HL-60 (cell line): ENCODE results near the gene ARL3.
"Not testable (repeated sequence)": the region's sequence is repeated elsewhere in the genome, so short reads cannot be mapped to it uniquely, and the experiment has no call there.

Source experiments
- DNase-seq, 2 experiments: peaks; one replicate each; pipeline ENCODE4 v3.0.0-alpha.2; 2010 to 2020; ENCODE audit warnings: low read depth in 1 of 2, low spot score in 1 of 2
- H3K27ac ChIP-seq: fragments of 250-450 bp; sonication (Bioruptor Pico); replicated peaks from 2 replicates; pipeline ENCODE4 v1.5.1; 2020; ENCODE audit warnings: mild to moderate bottlenecking, moderate library complexity
- H3K27me3 ChIP-seq: fragments of 250-450 bp; sonication (Bioruptor Pico); 2 replicates; pipeline ENCODE4 v1.5.1; 2021; ENCODE audit warnings: mild to moderate bottlenecking, moderate library complexity; ENCODE audit not compliant: insufficient read depth, poor library complexity, severe bottlenecking
- H3K4me3 ChIP-seq: replicated peaks from 2 replicates; pipeline ENCODE4 v1.5.1; 2011; ENCODE audit warnings: mild to moderate bottlenecking, control low read depth, low read length; ENCODE audit not compliant: insufficient read depth
- GABPA ChIP-seq: IDR thresholded peaks from 2 replicates; pipeline ENCODE4 v1.6.1; 2012; ENCODE audit warnings: low read depth
- POLR2AphosphoS5 ChIP-seq: IDR thresholded peaks from 2 replicates; pipeline ENCODE4 v1.6.1; 2012; ENCODE audit warnings: low read depth
- SPI1 ChIP-seq: IDR thresholded peaks from 2 replicates; pipeline ENCODE4 v1.6.1; 2012; ENCODE audit warnings: low read depth, mild to moderate bottlenecking, borderline replicate concordance
- TF ChIP-seq, protein P1 (sequence below): IDR thresholded peaks from 2 replicates; pipeline ENCODE4 v1.6.1; 2012; ENCODE audit warnings: low read depth; ENCODE audit not compliant: insufficient replicate concordance
- TF ChIP-seq, protein P2 (sequence below): IDR thresholded peaks from one replicate; pipeline ENCODE4 v1.5.1; 2011; ENCODE audit warnings: low read length, control low read depth, inconsistent platforms; ENCODE audit not compliant: insufficient read depth

ARL3 gene

DNA sequence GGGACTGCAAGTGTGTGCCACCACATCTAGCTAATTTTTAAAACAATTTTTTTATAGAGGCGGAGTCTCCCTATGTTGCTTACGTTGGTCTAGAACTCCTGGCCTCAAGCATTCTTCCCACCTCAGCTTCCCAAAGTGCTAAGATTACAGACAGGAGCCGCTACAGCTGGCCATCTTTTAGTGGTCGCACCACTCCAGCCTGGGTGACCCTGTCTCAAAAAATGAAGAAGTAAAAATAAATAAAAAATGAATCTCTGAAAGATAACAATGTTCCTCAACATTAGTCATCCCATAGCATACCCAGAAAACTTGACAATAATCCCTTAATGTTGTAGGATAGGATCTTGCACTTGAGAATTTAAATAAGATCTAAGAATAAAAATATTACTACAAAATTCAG, 47.8 kb upstream of the ARL3 start:
- Histone ChIP-seq H3K27me3 (no peaks in the 10 kb centered on the region), H3K27ac (no peak overlapping the region), H3K4me3 (no peak overlapping the region)
- DNase-seq = no peak
- TF ChIP-seq, protein P1, sequence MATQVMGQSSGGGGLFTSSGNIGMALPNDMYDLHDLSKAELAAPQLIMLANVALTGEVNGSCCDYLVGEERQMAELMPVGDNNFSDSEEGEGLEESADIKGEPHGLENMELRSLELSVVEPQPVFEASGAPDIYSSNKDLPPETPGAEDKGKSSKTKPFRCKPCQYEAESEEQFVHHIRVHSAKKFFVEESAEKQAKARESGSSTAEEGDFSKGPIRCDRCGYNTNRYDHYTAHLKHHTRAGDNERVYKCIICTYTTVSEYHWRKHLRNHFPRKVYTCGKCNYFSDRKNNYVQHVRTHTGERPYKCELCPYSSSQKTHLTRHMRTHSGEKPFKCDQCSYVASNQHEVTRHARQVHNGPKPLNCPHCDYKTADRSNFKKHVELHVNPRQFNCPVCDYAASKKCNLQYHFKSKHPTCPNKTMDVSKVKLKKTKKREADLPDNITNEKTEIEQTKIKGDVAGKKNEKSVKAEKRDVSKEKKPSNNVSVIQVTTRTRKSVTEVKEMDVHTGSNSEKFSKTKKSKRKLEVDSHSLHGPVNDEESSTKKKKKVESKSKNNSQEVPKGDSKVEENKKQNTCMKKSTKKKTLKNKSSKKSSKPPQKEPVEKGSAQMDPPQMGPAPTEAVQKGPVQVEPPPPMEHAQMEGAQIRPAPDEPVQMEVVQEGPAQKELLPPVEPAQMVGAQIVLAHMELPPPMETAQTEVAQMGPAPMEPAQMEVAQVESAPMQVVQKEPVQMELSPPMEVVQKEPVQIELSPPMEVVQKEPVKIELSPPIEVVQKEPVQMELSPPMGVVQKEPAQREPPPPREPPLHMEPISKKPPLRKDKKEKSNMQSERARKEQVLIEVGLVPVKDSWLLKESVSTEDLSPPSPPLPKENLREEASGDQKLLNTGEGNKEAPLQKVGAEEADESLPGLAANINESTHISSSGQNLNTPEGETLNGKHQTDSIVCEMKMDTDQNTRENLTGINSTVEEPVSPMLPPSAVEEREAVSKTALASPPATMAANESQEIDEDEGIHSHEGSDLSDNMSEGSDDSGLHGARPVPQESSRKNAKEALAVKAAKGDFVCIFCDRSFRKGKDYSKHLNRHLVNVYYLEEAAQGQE = no peak
- no peak for TF ChIP-seq SPI1
- TF ChIP-seq, protein P2, sequence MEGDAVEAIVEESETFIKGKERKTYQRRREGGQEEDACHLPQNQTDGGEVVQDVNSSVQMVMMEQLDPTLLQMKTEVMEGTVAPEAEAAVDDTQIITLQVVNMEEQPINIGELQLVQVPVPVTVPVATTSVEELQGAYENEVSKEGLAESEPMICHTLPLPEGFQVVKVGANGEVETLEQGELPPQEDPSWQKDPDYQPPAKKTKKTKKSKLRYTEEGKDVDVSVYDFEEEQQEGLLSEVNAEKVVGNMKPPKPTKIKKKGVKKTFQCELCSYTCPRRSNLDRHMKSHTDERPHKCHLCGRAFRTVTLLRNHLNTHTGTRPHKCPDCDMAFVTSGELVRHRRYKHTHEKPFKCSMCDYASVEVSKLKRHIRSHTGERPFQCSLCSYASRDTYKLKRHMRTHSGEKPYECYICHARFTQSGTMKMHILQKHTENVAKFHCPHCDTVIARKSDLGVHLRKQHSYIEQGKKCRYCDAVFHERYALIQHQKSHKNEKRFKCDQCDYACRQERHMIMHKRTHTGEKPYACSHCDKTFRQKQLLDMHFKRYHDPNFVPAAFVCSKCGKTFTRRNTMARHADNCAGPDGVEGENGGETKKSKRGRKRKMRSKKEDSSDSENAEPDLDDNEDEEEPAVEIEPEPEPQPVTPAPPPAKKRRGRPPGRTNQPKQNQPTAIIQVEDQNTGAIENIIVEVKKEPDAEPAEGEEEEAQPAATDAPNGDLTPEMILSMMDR = no peak

DNA sequence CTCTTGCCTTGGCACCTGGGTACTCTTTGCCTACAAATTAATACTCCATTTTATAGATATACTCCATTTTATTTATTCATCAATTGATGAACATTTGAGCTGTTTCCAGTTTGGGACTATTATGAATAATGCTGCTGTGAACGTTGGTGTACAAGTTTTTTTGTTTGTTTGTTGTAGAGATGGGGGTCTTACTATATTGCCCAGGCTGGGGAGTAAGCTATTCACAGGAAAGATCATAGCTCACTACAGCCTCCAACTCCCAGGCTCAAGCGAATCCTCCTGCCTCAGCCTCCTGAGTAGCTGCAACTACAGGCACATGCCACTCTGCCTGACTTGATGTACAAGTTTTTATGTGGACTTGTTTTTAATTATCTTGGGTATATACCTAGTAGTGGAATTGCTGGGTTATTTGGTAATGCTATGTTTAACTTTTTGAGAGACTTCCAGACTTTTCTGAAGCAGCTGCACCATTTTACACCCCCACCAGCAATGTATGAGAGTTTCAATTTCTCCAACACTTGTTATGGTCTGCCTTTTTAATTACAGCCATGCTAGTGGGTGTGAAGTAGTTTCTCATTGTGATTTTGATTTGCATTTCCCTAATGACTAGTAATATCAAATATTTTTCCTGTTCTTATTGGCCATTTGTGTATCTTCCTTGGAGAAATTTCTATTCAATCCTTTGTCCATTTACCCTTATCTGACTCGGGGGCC, 45.5 kb upstream of the ARL3 start:
- no peak for DNase-seq
- no peaks in the 10 kb centered on the region for H3K27me3 ChIP-seq
- TF ChIP-seq GABPA (no peak), POLR2AphosphoS5 (no peak), SPI1 (no peak)
- TF ChIP-seq, protein P1 = no peak
- TF ChIP-seq, protein P2 = no peak
- no peak overlapping the region for H3K4me3 ChIP-seq
- H3K27ac ChIP-seq = no peak overlapping the region

DNA sequence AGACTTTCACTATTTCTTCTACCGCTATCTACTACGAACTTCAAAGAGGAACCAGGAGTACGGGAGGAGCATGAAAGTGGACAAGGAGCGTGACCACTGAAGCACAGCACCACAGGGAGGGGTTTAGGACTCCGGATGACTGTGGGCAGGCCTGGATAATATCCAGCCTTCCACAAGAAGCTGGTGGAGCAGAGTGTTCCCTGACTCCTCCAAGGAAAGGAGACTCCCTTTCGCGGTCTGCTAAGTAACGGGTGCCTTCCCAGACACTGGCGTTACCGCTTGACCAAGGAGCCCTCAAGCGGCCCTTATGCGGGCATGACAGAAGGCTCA, 44.7 kb upstream of the ARL3 start:
- H3K27me3 ChIP-seq, H3K4me3 ChIP-seq, DNase-seq, H3K27ac ChIP-seq: not testable (repeated sequence)

GRCh38 chr10:102758240-102758932, 44.2 kb upstream of the ARL3 start:
- TF ChIP-seq GABPA (no peak), POLR2AphosphoS5 (no peak)
- TF ChIP-seq, protein P1 = no peak
- Histone ChIP-seq H3K27me3 (no peaks in the 10 kb centered on the region), H3K27ac (no peak overlapping the region), H3K4me3 (no peak overlapping the region)
- no peak for DNase-seq
